ENCODE data around the gene TOGARAM2.

The TOGARAM2 gene

GRCh38 chr2:29059624-29060023, 78.5 kb downstream of the TOGARAM2 start:
- Histone ChIP-seq H3K27ac (ENCODE audit: extremely low read depth, low read depth, low read length) (no peak overlapping the region), H3K4me3 (ENCODE audit: low read depth, low read length) (no peak overlapping the region), H3K4me1 (ENCODE audit: control insufficient read depth, insufficient read depth, low read length) (no peaks in the 10 kb centered on the region), H3K9me3 (ENCODE audit: control insufficient read depth, insufficient read depth, low read depth, low read length) (no peaks in the 10 kb centered on the region), H3K36me3 (ENCODE audit: control insufficient read depth in 2 of 2, insufficient read depth in 1 of 2, low read length in 2 of 2) (no peaks in the 10 kb centered on the region)
- TF ChIP-seq ZNF555 (tag by site-specific recombination; conservative IDR thresholded peaks at IDR 0.05), result no peak
- no peak for TF ChIP-seq ZNF488 (tag by site-specific recombination; IDR thresholded peaks at IDR 0.05)
- no peak for TF ChIP-seq PRDM6 (tag by site-specific recombination; IDR thresholded peaks at IDR 0.05)
- ChIA-PET POLR2A (no interaction called here), CTCF (no interaction called here)

GRCh38 chr2:29060441-29060840, 79.3 kb downstream of the TOGARAM2 start:
- Histone ChIP-seq H3K4me3 (ENCODE audit: low read depth, low read length) (no peak overlapping the region), H3K36me3 (ENCODE audit: control insufficient read depth in 2 of 2, insufficient read depth in 1 of 2, low read length in 2 of 2) (no peaks in the 10 kb centered on the region), H3K9me3 (ENCODE audit: control insufficient read depth, insufficient read depth, low read depth, low read length) (no peaks in the 10 kb centered on the region), H3K27ac (ENCODE audit: extremely low read depth, low read depth, low read length) (no peak overlapping the region), H3K4me1 (ENCODE audit: control insufficient read depth, insufficient read depth, low read length) (no peaks in the 10 kb centered on the region)
- TF ChIP-seq ZNF366 (tag by site-specific recombination; conservative IDR thresholded peaks at IDR 0.05) (no peak), TSHZ1 (tag by site-specific recombination; IDR thresholded peaks at IDR 0.05; ENCODE audit: borderline replicate concordance) (no peak)
- POLR2A ChIA-PET, result no interaction called here
- CTCF ChIA-PET, result no interaction called here

GRCh38 chr2:29061176-29061575, 80.1 kb downstream of the TOGARAM2 start:
- ChIA-PET POLR2A (no interaction called here), CTCF (interaction anchor here (0.6 to 0.7 kb wide), 2 partner anchors 216 to 718 kb away, joined by 3 read pairs; no protein-coding TSS in a partner anchor)
- Histone ChIP-seq H3K36me3 (ENCODE audit: control insufficient read depth in 2 of 2, insufficient read depth in 1 of 2, low read length in 2 of 2) (no peaks in the 10 kb centered on the region), H3K4me3 (ENCODE audit: low read depth, low read length) (no peak overlapping the region), H3K4me1 (ENCODE audit: control insufficient read depth, insufficient read depth, low read length) (no peaks in the 10 kb centered on the region), H3K27ac (ENCODE audit: extremely low read depth, low read depth, low read length) (no peak overlapping the region), H3K9me3 (ENCODE audit: control insufficient read depth, insufficient read depth, low read depth, low read length) (no peaks in the 10 kb centered on the region)
- TF ChIP-seq ZNF335 (tag by site-specific recombination; conservative IDR thresholded peaks at IDR 0.05), result no peak
- TF ChIP-seq ZNF488 (tag by site-specific recombination; IDR thresholded peaks at IDR 0.05), result no peak
- no peak for TF ChIP-seq ZNF596 (tag by site-specific recombination; IDR thresholded peaks at IDR 0.05)
- no peak for TF ChIP-seq ZNF555 (tag by site-specific recombination; conservative IDR thresholded peaks at IDR 0.05)
- TF ChIP-seq ZNF24 (tag by site-specific recombination; IDR thresholded peaks at IDR 0.05), result no peak
- no peak for TF ChIP-seq ZNF544 (tag by site-specific recombination; IDR thresholded peaks at IDR 0.05)
- no peak for TF ChIP-seq ZNF426 (tag by site-specific recombination; IDR thresholded peaks at IDR 0.05)
- TF ChIP-seq ZSCAN16 (tag by site-specific recombination; IDR thresholded peaks at IDR 0.05), result no peak
- TF ChIP-seq KLF16 (tag by site-specific recombination; IDR thresholded peaks at IDR 0.05), result no peak
